GM23338 (cell line): ENCODE measurements around the gene DDX41. TPM values are rescaled to one million over a fixed set of nuclear protein-coding genes. Genes with fewer than 3 reads are reported as not detected.
"Not testable (repeated sequence)": the region's sequence is repeated elsewhere in the genome, so short reads cannot be mapped to it uniquely, and the experiment has no call there.

ENCODE experiments used
- ATAC-seq: fragments of 200-7000 bp; cut with Tn5 transposase; 3 replicates; pipeline ENCODE4 v1.9.1; 2020
- DNase-seq: peaks from one replicate; pipeline ENCODE4 v3.0.0-alpha.2; 2015; ENCODE audit warnings: low spot score
- H2AFZ ChIP-seq: fragments of 200-600 bp; sonication (generic); 2 replicates; pipeline ENCODE4 v1.8.0; 2016; ENCODE audit warnings: antibody characterized with exemption, mild to moderate bottlenecking, moderate library complexity
- H3F3A ChIP-seq: fragments of 200-600 bp; sonication (generic); replicated peaks from 2 replicates; pipeline ENCODE4 v1.8.0; 2017; ENCODE audit warnings: antibody characterized with exemption, mixed run types, low read depth
- H3K27ac ChIP-seq: fragments of 200-600 bp; sonication (generic); 2 replicates; pipeline ENCODE4 v1.6.1; 2016; ENCODE audit warnings: low read depth
- H3K27me3 ChIP-seq: fragments of 200-600 bp; sonication (generic); 2 replicates; pipeline ENCODE4 v1.8.0; 2016; ENCODE audit warnings: mild to moderate bottlenecking, mixed run types, moderate library complexity; ENCODE audit not compliant: insufficient read depth
- H3K36me3 ChIP-seq: fragments of 200-600 bp; sonication (generic); 2 replicates; pipeline ENCODE4 v1.8.0; 2016; ENCODE audit warnings: mild to moderate bottlenecking; ENCODE audit not compliant: insufficient read depth
- H3K4me1 ChIP-seq: fragments of 200-600 bp; sonication (generic); 2 replicates; pipeline ENCODE4 v1.8.0; 2016; ENCODE audit warnings: mild to moderate bottlenecking, moderate library complexity; ENCODE audit not compliant: insufficient read depth
- H3K4me2 ChIP-seq: fragments of 200-600 bp; sonication (generic); 2 replicates; pipeline ENCODE4 v1.7.1; 2017; ENCODE audit warnings: mixed run types
- H3K4me3 ChIP-seq: fragments of 200-600 bp; sonication (generic); 2 replicates; pipeline ENCODE4 v1.6.1; 2016; ENCODE audit warnings: mixed run types
- H3K79me2 ChIP-seq: fragments of 200-600 bp; sonication (generic); replicated peaks from 2 replicates; pipeline ENCODE4 v1.8.0; 2017; ENCODE audit warnings: mild to moderate bottlenecking; ENCODE audit not compliant: insufficient read depth
- H3K9me2 ChIP-seq: fragments of 200-600 bp; sonication (generic); 2 replicates; pipeline ENCODE4 v1.8.0; 2017; ENCODE audit not compliant: insufficient read depth
- H4K20me1 ChIP-seq: fragments of 200-600 bp; sonication (generic); replicated peaks from 2 replicates; pipeline ENCODE4 v1.8.0; 2017; ENCODE audit warnings: mild to moderate bottlenecking; ENCODE audit not compliant: insufficient read depth
- H3K27ac Mint-ChIP-seq: 2 replicates; pipeline ENCODE4 v1.8.0; 2020; ENCODE audit warnings: inconsistent platforms, mild to moderate bottlenecking, moderate library complexity, mixed read lengths
- H3K27me3 Mint-ChIP-seq: 3 replicates; pipeline ENCODE4 v1.8.0; 2022; ENCODE audit warnings: low read depth, mild to moderate bottlenecking, moderate library complexity, mixed read lengths, inconsistent platforms; ENCODE audit not compliant: insufficient read depth, poor library complexity
- H3K36me3 Mint-ChIP-seq: 3 replicates; pipeline ENCODE4 v1.8.0; 2021; ENCODE audit warnings: low read depth, mild to moderate bottlenecking, inconsistent platforms, moderate library complexity, mixed read lengths
- H3K4me1 Mint-ChIP-seq: 3 replicates; pipeline ENCODE4 v1.8.0; 2020; ENCODE audit warnings: mild to moderate bottlenecking, inconsistent platforms, mixed read lengths
- H3K4me3 Mint-ChIP-seq: 3 replicates; pipeline ENCODE4 v1.8.0; 2021; ENCODE audit warnings: moderate library complexity, mild to moderate bottlenecking, inconsistent platforms, mixed read lengths
- H3K9me3 Mint-ChIP-seq: 3 replicates; pipeline ENCODE4 v1.8.0; 2020; ENCODE audit warnings: moderate library complexity, mild to moderate bottlenecking, inconsistent platforms, mixed read lengths
- EZH2 ChIP-seq: fragments of 200-600 bp; sonication (generic); IDR thresholded peaks from one replicate; pipeline ENCODE4 v1.8.0; 2017; ENCODE audit warnings: antibody characterized with exemption, mild to moderate bottlenecking, low read depth; ENCODE audit not compliant: unreplicated experiment
- EZH2phosphoT487 ChIP-seq: fragments of 200-600 bp; sonication (generic); IDR thresholded peaks from one replicate; pipeline ENCODE4 v1.8.1; 2018; ENCODE audit warnings: antibody characterized with exemption; ENCODE audit not compliant: unreplicated experiment
- STAT1 ChIP-seq: IDR thresholded peaks from one replicate; pipeline ENCODE4 v1.6.1; 2016; ENCODE audit warnings: antibody characterized with exemption; ENCODE audit not compliant: unreplicated experiment
- ZNF331 ChIP-seq: fragments of 250-450 bp; sonication (Bioruptor Pico); IDR thresholded peaks from 2 replicates; pipeline ENCODE4 v1.5.0; 2020; ENCODE audit warnings: low read depth, mild to moderate bottlenecking, moderate library complexity
- polyA plus RNA-seq: library from polyadenylated mRNA; unstranded; fragments of >200 nt; fragmentation: Nextera tagmentation; extraction: Ambion mirVana; gene quantifications from 2 replicates; pipeline ENCODE4 v1.2.1, GENCODE V29; 2016
- total RNA-seq: library from RNA; depleted of rRNA; stranded (reverse); fragments of >200 nt; shearing (Covaris generic); gene quantifications from 2 replicates; pipeline ENCODE4 v1.2.3, GENCODE V29; 2014
- TF ChIP-seq, protein P1 (sequence below), 2 experiments: fragments of 200-600 bp in 1 of 2; sonication (generic) in 1 of 2; conservative IDR thresholded peaks; 2 replicates each; pipeline versions ENCODE4 v1.5.1 to v1.6.1; 2016 to 2017; ENCODE audit warnings: antibody characterized with exemption in 2 of 2, low read depth in 2 of 2, mild to moderate bottlenecking in 2 of 2, moderate library complexity in 1 of 2
- TF ChIP-seq, protein P2 (sequence below): IDR thresholded peaks from one replicate; pipeline ENCODE4 v1.6.1; 2018; ENCODE audit warnings: antibody characterized with exemption; ENCODE audit not compliant: unreplicated experiment
- TF ChIP-seq, protein P3 (sequence below): fragments of 250-450 bp; sonication (Bioruptor Pico); IDR thresholded peaks from 2 replicates; pipeline ENCODE4 v1.5.0; 2020; ENCODE audit warnings: mild to moderate bottlenecking, moderate library complexity

DDX41 gene
- total and polyA plus RNA-seq, 2 experiments from 2014 or later, result 67.1 to 139 TPM

DNA sequence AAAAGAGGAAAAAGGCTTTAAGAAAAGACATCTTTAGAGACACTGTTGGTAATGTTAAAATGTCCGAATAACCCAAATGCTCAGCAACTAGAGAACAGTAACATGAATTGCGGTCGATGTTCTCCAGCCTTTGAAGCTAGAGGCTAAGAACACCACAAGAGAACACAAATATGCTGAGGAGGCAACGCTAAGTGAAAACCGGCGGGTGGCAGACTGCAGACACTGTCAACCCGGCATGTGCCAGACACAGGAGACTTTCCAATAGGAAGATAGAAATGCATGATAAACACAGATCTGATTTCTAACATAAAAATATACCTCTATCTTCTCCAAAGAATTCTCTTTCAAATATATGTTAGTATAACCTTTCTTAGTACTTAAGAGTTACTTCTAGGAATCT is 18.4 kb upstream of the DDX41 start (continued):
- no peak for TF ChIP-seq EZH2
- TF ChIP-seq, protein P1, sequence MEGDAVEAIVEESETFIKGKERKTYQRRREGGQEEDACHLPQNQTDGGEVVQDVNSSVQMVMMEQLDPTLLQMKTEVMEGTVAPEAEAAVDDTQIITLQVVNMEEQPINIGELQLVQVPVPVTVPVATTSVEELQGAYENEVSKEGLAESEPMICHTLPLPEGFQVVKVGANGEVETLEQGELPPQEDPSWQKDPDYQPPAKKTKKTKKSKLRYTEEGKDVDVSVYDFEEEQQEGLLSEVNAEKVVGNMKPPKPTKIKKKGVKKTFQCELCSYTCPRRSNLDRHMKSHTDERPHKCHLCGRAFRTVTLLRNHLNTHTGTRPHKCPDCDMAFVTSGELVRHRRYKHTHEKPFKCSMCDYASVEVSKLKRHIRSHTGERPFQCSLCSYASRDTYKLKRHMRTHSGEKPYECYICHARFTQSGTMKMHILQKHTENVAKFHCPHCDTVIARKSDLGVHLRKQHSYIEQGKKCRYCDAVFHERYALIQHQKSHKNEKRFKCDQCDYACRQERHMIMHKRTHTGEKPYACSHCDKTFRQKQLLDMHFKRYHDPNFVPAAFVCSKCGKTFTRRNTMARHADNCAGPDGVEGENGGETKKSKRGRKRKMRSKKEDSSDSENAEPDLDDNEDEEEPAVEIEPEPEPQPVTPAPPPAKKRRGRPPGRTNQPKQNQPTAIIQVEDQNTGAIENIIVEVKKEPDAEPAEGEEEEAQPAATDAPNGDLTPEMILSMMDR (conservative IDR thresholded peaks at IDR 0.05; ENCODE audit: low read depth in 2 of 2), result no peak
- TF ChIP-seq ZNF331 (CRISPR knock-in tag), result no peak
- TF ChIP-seq STAT1, result no peak
- TF ChIP-seq EZH2phosphoT487, result no peak

DNA sequence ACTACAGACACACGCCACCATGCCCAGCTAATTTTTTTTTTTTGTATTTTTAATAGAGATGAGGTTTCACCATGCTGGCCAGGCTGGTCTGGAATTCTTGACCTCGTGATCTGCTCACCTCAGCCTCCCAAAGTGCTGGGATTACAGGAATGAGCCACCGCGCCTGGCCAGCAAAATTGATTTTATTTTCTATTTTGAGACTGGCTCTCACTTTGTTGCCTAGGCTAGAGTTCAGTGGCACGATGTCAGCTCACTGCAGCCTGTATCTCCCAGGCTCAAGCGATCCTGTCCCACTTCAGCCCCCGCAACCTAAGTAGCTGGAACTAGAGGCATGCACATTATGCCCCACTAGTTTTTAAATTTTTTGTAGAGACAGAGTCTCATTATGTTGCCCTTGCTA is 17.7 kb upstream of the DDX41 start:
- H3K36me3 ChIP-seq, result peaks cover 14% of the 10 kb centered on the region
- not testable (repeated sequence) for H3K4me1 ChIP-seq, H3K4me2 ChIP-seq, H3K27me3 Mint-ChIP-seq, H2AFZ ChIP-seq, H3K4me1 Mint-ChIP-seq, H3F3A ChIP-seq, H3K27me3 ChIP-seq, H3K4me3 Mint-ChIP-seq, H3K27ac Mint-ChIP-seq, H3K79me2 ChIP-seq, H3K9me2 ChIP-seq, H3K27ac ChIP-seq, H3K4me3 ChIP-seq, H3K9me3 Mint-ChIP-seq, ATAC-seq, DNase-seq
- peaks cover 27% of the 10 kb centered on the region for H4K20me1 ChIP-seq
- peaks cover 50% of the 10 kb centered on the region for H3K36me3 Mint-ChIP-seq

DNA sequence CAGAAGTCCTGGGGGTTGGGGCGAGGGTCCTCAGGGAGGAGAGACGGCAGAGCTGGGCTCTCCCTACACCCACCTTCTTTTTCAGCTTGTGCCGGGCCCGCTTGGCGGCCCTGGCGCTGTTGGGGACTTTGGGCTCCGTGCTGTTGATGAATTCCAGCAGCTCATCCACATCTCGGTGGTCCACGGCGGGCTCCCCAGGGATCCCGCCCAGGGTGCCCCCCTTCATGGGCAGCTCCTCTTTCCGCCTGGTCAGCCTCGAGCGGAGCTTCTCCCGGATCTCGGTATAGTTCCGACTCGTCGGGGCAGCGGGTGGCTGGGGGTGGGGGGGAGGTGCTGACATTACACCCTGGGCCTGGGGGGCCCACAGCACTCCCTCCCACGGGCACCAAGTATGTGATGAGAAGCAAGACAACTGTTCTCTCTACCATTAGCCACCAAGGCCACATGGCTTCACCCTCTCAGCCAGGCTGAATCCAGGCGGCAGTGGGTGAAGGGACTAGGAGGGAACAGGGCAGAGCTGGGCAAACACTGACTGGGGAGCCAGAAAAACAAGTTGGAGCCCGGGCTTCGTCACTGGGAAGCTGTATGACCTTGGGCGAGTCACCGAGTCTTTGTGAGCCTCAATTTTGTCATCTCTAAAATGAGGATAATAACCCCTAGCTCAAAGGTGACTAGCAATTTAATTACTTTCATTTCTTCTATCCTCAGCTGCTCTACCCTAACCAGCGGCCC is 14.6 kb upstream of the DDX41 start:
- H3K4me1 ChIP-seq, result no peaks in the 10 kb centered on the region
- peaks cover 7% of the 10 kb centered on the region; the same call in 1 of the 2 replicates for H3K36me3 ChIP-seq
- Mint-ChIP-seq H3K9me3 (no peaks in the 10 kb centered on the region), H3K36me3 (peaks cover 31% of the 10 kb centered on the region), H3K27ac (no peak overlapping the region), H3K4me1 (no peaks in the 10 kb centered on the region), H3K27me3 (peaks cover 1% of the 10 kb centered on the region), H3K4me3 (no peak overlapping the region)
- peaks cover 13% of the 10 kb centered on the region for H4K20me1 ChIP-seq
- no peaks in the 10 kb centered on the region for H3K79me2 ChIP-seq
- H3K9me2 ChIP-seq, result no peaks in the 10 kb centered on the region
- H3K27ac ChIP-seq, result no peak overlapping the region
- DNase-seq (no peak), ATAC-seq (no peak)
- no peak overlapping the region for H2AFZ ChIP-seq
- H3K27me3 ChIP-seq, result no peaks in the 10 kb centered on the region
- H3F3A ChIP-seq, result 0 out of 2 replicates have a peak, but pooled peaks cover 2% of the 10 kb centered on the region
- no peak overlapping the region for H3K4me3 ChIP-seq
- H3K4me2 ChIP-seq, result no peak overlapping the region
- TF ChIP-seq, protein P2, sequence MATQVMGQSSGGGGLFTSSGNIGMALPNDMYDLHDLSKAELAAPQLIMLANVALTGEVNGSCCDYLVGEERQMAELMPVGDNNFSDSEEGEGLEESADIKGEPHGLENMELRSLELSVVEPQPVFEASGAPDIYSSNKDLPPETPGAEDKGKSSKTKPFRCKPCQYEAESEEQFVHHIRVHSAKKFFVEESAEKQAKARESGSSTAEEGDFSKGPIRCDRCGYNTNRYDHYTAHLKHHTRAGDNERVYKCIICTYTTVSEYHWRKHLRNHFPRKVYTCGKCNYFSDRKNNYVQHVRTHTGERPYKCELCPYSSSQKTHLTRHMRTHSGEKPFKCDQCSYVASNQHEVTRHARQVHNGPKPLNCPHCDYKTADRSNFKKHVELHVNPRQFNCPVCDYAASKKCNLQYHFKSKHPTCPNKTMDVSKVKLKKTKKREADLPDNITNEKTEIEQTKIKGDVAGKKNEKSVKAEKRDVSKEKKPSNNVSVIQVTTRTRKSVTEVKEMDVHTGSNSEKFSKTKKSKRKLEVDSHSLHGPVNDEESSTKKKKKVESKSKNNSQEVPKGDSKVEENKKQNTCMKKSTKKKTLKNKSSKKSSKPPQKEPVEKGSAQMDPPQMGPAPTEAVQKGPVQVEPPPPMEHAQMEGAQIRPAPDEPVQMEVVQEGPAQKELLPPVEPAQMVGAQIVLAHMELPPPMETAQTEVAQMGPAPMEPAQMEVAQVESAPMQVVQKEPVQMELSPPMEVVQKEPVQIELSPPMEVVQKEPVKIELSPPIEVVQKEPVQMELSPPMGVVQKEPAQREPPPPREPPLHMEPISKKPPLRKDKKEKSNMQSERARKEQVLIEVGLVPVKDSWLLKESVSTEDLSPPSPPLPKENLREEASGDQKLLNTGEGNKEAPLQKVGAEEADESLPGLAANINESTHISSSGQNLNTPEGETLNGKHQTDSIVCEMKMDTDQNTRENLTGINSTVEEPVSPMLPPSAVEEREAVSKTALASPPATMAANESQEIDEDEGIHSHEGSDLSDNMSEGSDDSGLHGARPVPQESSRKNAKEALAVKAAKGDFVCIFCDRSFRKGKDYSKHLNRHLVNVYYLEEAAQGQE, result no peak
- TF ChIP-seq EZH2 (no peak), ZNF331 (CRISPR knock-in tag) (no peak)
- TF ChIP-seq, protein P3, sequence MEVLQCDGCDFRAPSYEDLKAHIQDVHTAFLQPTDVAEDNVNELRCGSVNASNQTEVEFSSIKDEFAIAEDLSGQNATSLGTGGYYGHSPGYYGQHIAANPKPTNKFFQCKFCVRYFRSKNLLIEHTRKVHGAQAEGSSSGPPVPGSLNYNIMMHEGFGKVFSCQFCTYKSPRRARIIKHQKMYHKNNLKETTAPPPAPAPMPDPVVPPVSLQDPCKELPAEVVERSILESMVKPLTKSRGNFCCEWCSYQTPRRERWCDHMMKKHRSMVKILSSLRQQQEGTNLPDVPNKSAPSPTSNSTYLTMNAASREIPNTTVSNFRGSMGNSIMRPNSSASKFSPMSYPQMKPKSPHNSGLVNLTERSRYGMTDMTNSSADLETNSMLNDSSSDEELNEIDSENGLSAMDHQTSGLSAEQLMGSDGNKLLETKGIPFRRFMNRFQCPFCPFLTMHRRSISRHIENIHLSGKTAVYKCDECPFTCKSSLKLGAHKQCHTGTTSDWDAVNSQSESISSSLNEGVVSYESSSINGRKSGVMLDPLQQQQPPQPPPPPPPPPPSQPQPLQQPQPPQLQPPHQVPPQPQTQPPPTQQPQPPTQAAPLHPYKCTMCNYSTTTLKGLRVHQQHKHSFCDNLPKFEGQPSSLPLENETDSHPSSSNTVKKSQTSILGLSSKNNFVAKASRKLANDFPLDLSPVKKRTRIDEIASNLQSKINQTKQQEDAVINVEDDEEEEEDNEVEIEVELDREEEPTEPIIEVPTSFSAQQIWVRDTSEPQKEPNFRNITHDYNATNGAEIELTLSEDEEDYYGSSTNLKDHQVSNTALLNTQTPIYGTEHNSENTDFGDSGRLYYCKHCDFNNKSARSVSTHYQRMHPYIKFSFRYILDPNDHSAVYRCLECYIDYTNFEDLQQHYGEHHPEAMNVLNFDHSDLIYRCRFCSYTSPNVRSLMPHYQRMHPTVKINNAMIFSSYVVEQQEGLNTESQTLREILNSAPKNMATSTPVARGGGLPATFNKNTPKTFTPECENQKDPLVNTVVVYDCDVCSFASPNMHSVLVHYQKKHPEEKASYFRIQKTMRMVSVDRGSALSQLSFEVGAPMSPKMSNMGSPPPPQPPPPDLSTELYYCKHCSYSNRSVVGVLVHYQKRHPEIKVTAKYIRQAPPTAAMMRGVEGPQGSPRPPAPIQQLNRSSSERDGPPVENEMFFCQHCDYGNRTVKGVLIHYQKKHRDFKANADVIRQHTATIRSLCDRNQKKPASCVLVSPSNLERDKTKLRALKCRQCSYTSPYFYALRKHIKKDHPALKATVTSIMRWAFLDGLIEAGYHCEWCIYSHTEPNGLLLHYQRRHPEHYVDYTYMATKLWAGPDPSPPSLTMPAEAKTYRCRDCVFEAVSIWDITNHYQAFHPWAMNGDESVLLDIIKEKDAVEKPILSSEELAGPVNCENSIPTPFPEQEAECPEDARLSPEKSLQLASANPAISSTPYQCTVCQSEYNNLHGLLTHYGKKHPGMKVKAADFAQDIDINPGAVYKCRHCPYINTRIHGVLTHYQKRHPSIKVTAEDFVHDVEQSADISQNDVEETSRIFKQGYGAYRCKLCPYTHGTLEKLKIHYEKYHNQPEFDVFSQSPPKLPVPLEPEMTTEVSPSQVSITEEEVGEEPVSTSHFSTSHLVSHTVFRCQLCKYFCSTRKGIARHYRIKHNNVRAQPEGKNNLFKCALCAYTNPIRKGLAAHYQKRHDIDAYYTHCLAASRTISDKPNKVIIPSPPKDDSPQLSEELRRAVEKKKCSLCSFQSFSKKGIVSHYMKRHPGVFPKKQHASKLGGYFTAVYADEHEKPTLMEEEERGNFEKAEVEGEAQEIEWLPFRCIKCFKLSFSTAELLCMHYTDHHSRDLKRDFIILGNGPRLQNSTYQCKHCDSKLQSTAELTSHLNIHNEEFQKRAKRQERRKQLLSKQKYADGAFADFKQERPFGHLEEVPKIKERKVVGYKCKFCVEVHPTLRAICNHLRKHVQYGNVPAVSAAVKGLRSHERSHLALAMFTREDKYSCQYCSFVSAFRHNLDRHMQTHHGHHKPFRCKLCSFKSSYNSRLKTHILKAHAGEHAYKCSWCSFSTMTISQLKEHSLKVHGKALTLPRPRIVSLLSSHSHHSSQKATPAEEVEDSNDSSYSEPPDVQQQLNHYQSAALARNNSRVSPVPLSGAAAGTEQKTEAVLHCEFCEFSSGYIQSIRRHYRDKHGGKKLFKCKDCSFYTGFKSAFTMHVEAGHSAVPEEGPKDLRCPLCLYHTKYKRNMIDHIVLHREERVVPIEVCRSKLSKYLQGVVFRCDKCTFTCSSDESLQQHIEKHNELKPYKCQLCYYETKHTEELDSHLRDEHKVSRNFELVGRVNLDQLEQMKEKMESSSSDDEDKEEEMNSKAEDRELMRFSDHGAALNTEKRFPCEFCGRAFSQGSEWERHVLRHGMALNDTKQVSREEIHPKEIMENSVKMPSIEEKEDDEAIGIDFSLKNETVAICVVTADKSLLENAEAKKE (CRISPR knock-in tag), result no peak
